Keratinocyte (primary cell): ENCODE measurements around the gene TMTC2. TPM values are rescaled to one million over a fixed set of nuclear protein-coding genes. Genes with fewer than 3 reads are reported as not detected.

Source experiments
- DNase-seq: peaks from one replicate; pipeline ENCODE4 v3.0.0-alpha.2; 2011; ENCODE audit warnings: low read depth, missing footprints, low spot score
- FAIRE-seq: peaks from 2 replicates; lab custom pipeline; 2011; peaks lifted over from hg19 to GRCh38; lab: Jason Lieb, UNC
- H2AFZ ChIP-seq: 2 replicates; pipeline ENCODE4 v1.6.0; 2012; ENCODE audit warnings: low read length, control low read depth, inconsistent platforms; ENCODE audit not compliant: control insufficient read depth
- H3K27ac ChIP-seq: 2 replicates; pipeline ENCODE4 v1.5.1; 2011; ENCODE audit warnings: low read length; ENCODE audit not compliant: control insufficient read depth, insufficient read depth
- H3K27me3 ChIP-seq: 3 replicates; pipeline ENCODE4 v1.6.0; 2011; ENCODE audit warnings: low read length; ENCODE audit not compliant: control insufficient read depth, insufficient read depth; ENCODE audit errors: extremely low read depth
- H3K36me3 ChIP-seq, 2 experiments: 2 replicates in 1 of 2; 3 replicates in 1 of 2; pipeline ENCODE4 v1.5.1; 2011; ENCODE audit warnings: low read length in 2 of 2, mild to moderate bottlenecking in 1 of 2; ENCODE audit not compliant: control insufficient read depth in 2 of 2, insufficient read depth in 2 of 2; ENCODE audit errors: extremely low read depth in 1 of 2
- H3K4me1 ChIP-seq: 3 replicates; pipeline ENCODE4 v1.5.1; 2011; ENCODE audit warnings: low read length; ENCODE audit not compliant: control insufficient read depth, insufficient read depth; ENCODE audit errors: extremely low read depth
- H3K4me2 ChIP-seq: 3 replicates; pipeline ENCODE4 v1.6.0; 2011; ENCODE audit warnings: low read depth, low read length; ENCODE audit not compliant: control insufficient read depth, insufficient read depth; ENCODE audit errors: extremely low read depth
- H3K4me3 ChIP-seq, 3 experiments: fragments of 200-600 bp in 1 of 3; sonication (generic) in 1 of 3; 2 replicates in 2 of 3; 3 replicates in 1 of 3; pipeline ENCODE4 v1.5.1; 2011 to 2016; ENCODE audit warnings: low read length in 3 of 3, mild to moderate bottlenecking in 3 of 3, control low read depth in 2 of 3, inconsistent platforms in 1 of 3, low read depth in 1 of 3, mixed read lengths in 1 of 3, mixed run types in 1 of 3, moderate library complexity in 1 of 3; ENCODE audit not compliant: control insufficient read depth in 2 of 3, insufficient read depth in 2 of 3; ENCODE audit errors: extremely low read depth in 1 of 3
- H3K79me2 ChIP-seq: 2 replicates; pipeline ENCODE4 v1.6.0; 2012; ENCODE audit warnings: low read length; ENCODE audit not compliant: control insufficient read depth, insufficient read depth
- H3K9ac ChIP-seq: 3 replicates; pipeline ENCODE4 v1.6.0; 2011; ENCODE audit warnings: low read length; ENCODE audit not compliant: control insufficient read depth, insufficient read depth; ENCODE audit errors: extremely low read depth
- H3K9me1 ChIP-seq: 3 replicates; pipeline ENCODE4 v1.6.0; 2011; ENCODE audit warnings: low read length; ENCODE audit not compliant: control insufficient read depth, insufficient read depth; ENCODE audit errors: extremely low read depth
- H3K9me3 ChIP-seq: 2 replicates; pipeline ENCODE4 v1.5.1; 2012; ENCODE audit warnings: low read depth, low read length; ENCODE audit not compliant: control insufficient read depth
- H4K20me1 ChIP-seq: 3 replicates; pipeline ENCODE4 v1.6.0; 2011; ENCODE audit warnings: low read length; ENCODE audit not compliant: control insufficient read depth, insufficient read depth; ENCODE audit errors: extremely low read depth
- EZH2 ChIP-seq: IDR thresholded peaks from one replicate; pipeline ENCODE4 v1.6.1; 2012; ENCODE audit warnings: inconsistent platforms, mild to moderate bottlenecking, low read length, moderate library complexity
- dilution Hi-C: fragments of 300-500 bp; cut with MboI; formaldehyde crosslinking; loops from one replicate; pipeline ENCODE4 v1.7.0; 2020; ENCODE audit warnings: low sequenced_read_pairs; ENCODE audit not compliant: extremely low pct_ligation_motif_present
- polyA plus RNA-seq, 5 experiments: library from polyadenylated mRNA; depleted of rRNA in 3 of 5; stranded (reverse) in 3 of 5; stranded (forward) in 1 of 5; unstranded in 1 of 5; fragments of >200 nt; gene quantifications; 1 replicate in 1 of 5; 2 replicates in 3 of 5; 3 replicates in 1 of 5; pipeline versions ENCODE4 v1.2.1 to v1.2.3, GENCODE V29; 2011 to 2012; ENCODE audit warnings: missing spikeins in 2 of 5, low read depth in 1 of 5, low replicate concordance in 1 of 5
- TF ChIP-seq, protein P1 (sequence below), 3 experiments: IDR thresholded peaks in 1 of 3; conservative IDR thresholded peaks in 1 of 3; optimal IDR thresholded peaks in 1 of 3; 2 replicates in 2 of 3; 3 replicates in 1 of 3; pipeline versions ENCODE3 to v1.5.1; 2011; ENCODE audit warnings: low read length in 3 of 3, mild to moderate bottlenecking in 3 of 3, moderate library complexity in 2 of 3, control low read depth in 1 of 3, inconsistent platforms in 1 of 3; ENCODE audit not compliant: insufficient read depth in 2 of 3; ENCODE audit errors: extremely low read depth in 1 of 3

The TMTC2 gene
- polyA plus RNA-seq, 1 donor (not counting 4 experiments of a cell fraction or from before 2014, with no cell fraction given): 3.8 TPM

DNA sequence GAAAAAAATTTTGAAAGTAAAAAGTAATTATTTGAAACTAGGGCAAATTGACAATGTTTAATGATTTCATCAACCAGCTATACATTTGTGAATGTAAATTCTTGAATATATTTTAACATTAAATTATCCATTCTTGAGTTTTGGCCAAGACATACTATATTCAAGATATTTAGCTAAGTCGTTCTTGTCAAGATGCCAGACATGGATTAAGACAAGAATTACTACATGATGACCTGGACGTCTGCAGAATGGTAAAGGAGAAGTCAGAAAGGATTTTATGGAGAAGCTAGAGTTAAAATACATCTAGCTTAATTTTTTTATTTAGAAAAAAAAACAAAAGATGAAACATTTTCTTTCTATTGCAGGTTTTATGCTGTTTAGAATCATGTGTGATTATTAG lies 255.8 kb downstream of the TMTC2 start:
- dilution Hi-C loops: no loop called here
- no peak for FAIRE-seq

DNA sequence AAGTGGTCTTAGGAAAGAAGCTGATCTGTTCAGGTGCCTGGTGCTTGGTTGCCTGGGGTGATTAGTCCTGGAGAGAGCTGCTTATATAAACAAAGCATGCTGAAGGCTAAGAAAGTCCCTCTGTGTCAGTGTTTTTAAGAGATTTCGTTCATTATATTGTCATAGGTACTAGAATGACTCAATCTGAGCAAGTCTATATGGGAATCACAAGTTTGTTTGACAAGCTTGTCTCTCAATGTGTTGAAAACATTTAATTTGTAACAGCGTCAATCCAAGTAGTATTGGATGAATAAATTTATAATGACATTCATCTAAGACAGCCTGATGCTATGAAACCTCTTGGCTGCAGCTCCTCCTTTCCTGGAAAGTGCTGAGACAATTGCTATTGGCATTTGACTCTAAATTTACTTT lies 256.3 kb downstream of the TMTC2 start:
- DNase-seq (no peak), FAIRE-seq (no peak)

More for the DNA sequence above, 255.8 kb downstream of the TMTC2 start:
- no peak overlapping the region for H3K27ac ChIP-seq
- no peaks in the 10 kb centered on the region for H4K20me1 ChIP-seq
- H2AFZ ChIP-seq: no peak overlapping the region
- no peak for DNase-seq
- no peaks in the 10 kb centered on the region for H3K36me3 ChIP-seq
- no peaks in the 10 kb centered on the region for H3K27me3 ChIP-seq
- no peaks in the 10 kb centered on the region for H3K4me1 ChIP-seq
- H3K4me3 ChIP-seq: no peak overlapping the region
- H3K9ac ChIP-seq: no peak overlapping the region
- H3K9me3 ChIP-seq: no peaks in the 10 kb centered on the region
- H3K4me2 ChIP-seq: no peak overlapping the region
- H3K9me1 ChIP-seq: no peaks in the 10 kb centered on the region
- TF ChIP-seq EZH2: no peak
- TF ChIP-seq, protein P1, sequence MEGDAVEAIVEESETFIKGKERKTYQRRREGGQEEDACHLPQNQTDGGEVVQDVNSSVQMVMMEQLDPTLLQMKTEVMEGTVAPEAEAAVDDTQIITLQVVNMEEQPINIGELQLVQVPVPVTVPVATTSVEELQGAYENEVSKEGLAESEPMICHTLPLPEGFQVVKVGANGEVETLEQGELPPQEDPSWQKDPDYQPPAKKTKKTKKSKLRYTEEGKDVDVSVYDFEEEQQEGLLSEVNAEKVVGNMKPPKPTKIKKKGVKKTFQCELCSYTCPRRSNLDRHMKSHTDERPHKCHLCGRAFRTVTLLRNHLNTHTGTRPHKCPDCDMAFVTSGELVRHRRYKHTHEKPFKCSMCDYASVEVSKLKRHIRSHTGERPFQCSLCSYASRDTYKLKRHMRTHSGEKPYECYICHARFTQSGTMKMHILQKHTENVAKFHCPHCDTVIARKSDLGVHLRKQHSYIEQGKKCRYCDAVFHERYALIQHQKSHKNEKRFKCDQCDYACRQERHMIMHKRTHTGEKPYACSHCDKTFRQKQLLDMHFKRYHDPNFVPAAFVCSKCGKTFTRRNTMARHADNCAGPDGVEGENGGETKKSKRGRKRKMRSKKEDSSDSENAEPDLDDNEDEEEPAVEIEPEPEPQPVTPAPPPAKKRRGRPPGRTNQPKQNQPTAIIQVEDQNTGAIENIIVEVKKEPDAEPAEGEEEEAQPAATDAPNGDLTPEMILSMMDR (optimal IDR thresholded peaks at IDR 0.05 in 1 of 3, IDR thresholded peaks at IDR 0.05 in 1 of 3, conservative IDR thresholded peaks at IDR 0.05 in 1 of 3; ENCODE audit: extremely low read depth in 1 of 3, insufficient read depth in 2 of 3, low read length in 3 of 3): no peak
- no peaks in the 10 kb centered on the region for H3K79me2 ChIP-seq

More for the DNA sequence above, 256.3 kb downstream of the TMTC2 start:
- Histone ChIP-seq H3K9ac (no peak overlapping the region), H2AFZ (no peak overlapping the region), H3K79me2 (no peaks in the 10 kb centered on the region), H4K20me1 (no peaks in the 10 kb centered on the region), H3K9me3 (no peaks in the 10 kb centered on the region), H3K4me2 (no peak overlapping the region), H3K27ac (no peak overlapping the region), H3K9me1 (no peaks in the 10 kb centered on the region), H3K27me3 (no peaks in the 10 kb centered on the region), H3K4me3 (no peak overlapping the region), H3K4me1 (no peaks in the 10 kb centered on the region), H3K36me3 (no peaks in the 10 kb centered on the region)
- dilution Hi-C loops: no loop called here
- TF ChIP-seq, protein P1 (optimal IDR thresholded peaks at IDR 0.05 in 1 of 3, IDR thresholded peaks at IDR 0.05 in 1 of 3, conservative IDR thresholded peaks at IDR 0.05 in 1 of 3; ENCODE audit: extremely low read depth in 1 of 3, insufficient read depth in 2 of 3, low read length in 3 of 3): no peak
- TF ChIP-seq EZH2: no peak
